RWPE1 (cell line): ENCODE data around the gene FAM107B.

ENCODE experiments used
- CTCF ChIA-PET: fragments of 350-600 bp; sonication (Branson Sonifier 250); formaldehyde crosslinking; extraction: SDS; loops from one replicate; lab custom pipeline; 2021; lab: Yijun Ruan, JAX
- POLR2A ChIA-PET: fragments of 400-600 bp; formaldehyde crosslinking; extraction: SDS; loops from one replicate; lab custom pipeline; 2020; ENCODE audit warnings: antibody characterized with exemption; ENCODE audit not compliant: low non-redundant PET; lab: Yijun Ruan, JAX
- DNase-seq: peaks from one replicate; pipeline ENCODE4 v3.0.0; 2012; ENCODE audit warnings: low spot score
- H3K27ac ChIP-seq: fragments of 450-650 bp; 2 replicates; pipeline ENCODE4 v1.5.1; 2017
- TF ChIP-seq, protein P1 (sequence below): fragments of 450-650 bp; conservative IDR thresholded peaks from 2 replicates; pipeline ENCODE4 v1.5.1; 2017; ENCODE audit warnings: low read depth, mild to moderate bottlenecking

Gene FAM107B

DNA sequence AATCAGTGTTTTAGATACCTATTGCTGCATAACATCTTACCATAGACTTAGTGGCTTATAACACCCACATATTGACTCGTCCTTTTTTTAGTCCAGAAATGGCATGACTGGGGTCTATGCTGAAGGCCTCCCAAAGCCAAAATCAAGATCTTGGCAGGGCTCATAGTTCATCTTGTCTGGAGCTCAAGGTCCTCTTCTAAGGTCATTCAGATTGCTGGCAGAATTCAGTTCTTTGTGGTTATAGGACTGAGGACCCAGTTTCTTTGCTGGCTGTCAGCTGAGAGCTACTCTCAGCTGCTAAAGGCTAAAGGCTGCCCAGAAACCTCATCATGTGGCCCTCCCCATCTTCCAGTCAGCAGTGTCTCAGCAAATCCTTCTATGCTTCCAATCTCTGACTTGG, 165.5 kb downstream of the FAM107B start:
- ChIA-PET CTCF (no interaction called here), POLR2A (no interaction called here)
- TF ChIP-seq, protein P1, sequence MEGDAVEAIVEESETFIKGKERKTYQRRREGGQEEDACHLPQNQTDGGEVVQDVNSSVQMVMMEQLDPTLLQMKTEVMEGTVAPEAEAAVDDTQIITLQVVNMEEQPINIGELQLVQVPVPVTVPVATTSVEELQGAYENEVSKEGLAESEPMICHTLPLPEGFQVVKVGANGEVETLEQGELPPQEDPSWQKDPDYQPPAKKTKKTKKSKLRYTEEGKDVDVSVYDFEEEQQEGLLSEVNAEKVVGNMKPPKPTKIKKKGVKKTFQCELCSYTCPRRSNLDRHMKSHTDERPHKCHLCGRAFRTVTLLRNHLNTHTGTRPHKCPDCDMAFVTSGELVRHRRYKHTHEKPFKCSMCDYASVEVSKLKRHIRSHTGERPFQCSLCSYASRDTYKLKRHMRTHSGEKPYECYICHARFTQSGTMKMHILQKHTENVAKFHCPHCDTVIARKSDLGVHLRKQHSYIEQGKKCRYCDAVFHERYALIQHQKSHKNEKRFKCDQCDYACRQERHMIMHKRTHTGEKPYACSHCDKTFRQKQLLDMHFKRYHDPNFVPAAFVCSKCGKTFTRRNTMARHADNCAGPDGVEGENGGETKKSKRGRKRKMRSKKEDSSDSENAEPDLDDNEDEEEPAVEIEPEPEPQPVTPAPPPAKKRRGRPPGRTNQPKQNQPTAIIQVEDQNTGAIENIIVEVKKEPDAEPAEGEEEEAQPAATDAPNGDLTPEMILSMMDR = no peak
- DNase-seq = no peak
- no peak overlapping the region for H3K27ac ChIP-seq

DNA sequence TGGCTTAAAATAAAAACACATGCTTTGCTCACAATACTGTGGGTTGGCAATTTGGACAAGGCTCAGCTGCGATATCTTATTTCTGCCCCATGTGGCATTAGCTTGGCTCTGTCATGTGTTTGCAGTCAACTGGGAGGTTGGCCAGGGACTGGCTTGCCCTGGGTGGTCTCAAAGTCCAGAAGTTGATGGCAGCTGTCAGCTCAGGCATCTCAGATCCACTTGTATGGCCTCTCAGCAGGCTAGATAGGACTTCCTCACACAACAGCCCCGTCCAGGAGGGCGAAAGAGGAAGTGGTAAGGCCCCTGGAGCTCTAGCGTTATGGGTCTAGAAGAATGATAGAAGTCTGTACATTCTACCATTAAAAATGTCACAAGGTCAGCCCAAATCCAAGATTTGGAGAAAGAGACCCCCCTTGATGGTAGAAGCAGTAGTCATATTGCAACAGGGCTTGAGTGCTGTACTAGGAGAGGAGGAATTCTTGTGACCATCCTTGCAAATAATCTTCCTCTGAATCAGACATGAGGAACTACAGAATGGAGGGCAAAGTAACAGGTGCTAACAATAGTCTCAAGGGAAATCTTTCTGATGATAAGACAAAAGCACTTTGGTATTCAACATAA, 166.2 kb downstream of the FAM107B start:
- TF ChIP-seq, protein P1 = no peak
- ChIA-PET POLR2A (no interaction called here), CTCF (interaction anchor here (0.5 to 1.1 kb wide), 2 partner anchors 23 to 38 kb away, joined by 4 read pairs; no protein-coding TSS in a partner anchor)
- no peak overlapping the region for H3K27ac ChIP-seq
- no peak for DNase-seq

DNA sequence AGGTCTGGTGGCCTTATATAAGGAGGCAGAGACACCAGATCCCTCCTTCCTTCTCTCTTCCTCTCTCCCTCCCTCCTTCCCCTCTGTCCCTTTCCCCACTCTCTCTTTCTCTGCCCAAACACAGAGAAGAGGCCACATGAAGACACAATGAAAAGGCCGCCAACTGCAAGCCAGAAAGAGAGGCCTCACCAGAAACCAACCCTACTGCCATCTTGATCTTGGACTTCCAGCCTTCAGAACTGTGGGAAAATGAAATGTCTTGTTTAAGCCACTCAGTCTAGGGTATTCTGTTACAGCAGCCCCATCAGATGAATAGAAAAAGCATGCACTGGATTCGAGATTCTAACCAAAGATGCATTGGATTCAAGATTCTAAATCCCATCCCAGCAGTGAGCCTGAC, 168.1 kb downstream of the FAM107B start:
- no peak overlapping the region for H3K27ac ChIP-seq
- DNase-seq = no peak
- POLR2A ChIA-PET = no interaction called here
- CTCF ChIA-PET = no interaction called here
- TF ChIP-seq, protein P1 = no peak

GRCh38 chr10:14605231-14605925, 169.3 kb downstream of the FAM107B start:
- CTCF ChIA-PET = interaction anchor here (0.6 to 0.9 kb wide), 2 partner anchors 67 to 68 kb away, joined by 3 read pairs; no protein-coding TSS in a partner anchor
- POLR2A ChIA-PET = no interaction called here

GRCh38 chr10:14604181-14605142, 170.2 kb downstream of the FAM107B start:
- H3K27ac ChIP-seq = peak overlapping the region; percentile 31; the same call in 1 of the 2 replicates
- DNase-seq = peak; percentile 65
- TF ChIP-seq, protein P1 = no peak
- ChIA-PET POLR2A (no interaction called here), CTCF (interaction anchor here (0.6 to 0.9 kb wide), 2 partner anchors 67 to 68 kb away, joined by 3 read pairs; no protein-coding TSS in a partner anchor)

More at GRCh38 chr10:14605231-14605925, 169.3 kb downstream of the FAM107B start:
- H3K27ac ChIP-seq = no peak overlapping the region
- peak; percentile 41 for DNase-seq
- TF ChIP-seq, protein P1 = no peak

GRCh38 chr10:14603534-14604102, 171.1 kb downstream of the FAM107B start:
- POLR2A ChIA-PET = no interaction called here
- CTCF ChIA-PET = no interaction called here
- TF ChIP-seq, protein P1 = no peak
- DNase-seq = no peak
- H3K27ac ChIP-seq = peak overlapping the region; percentile 31; the same call in 1 of the 2 replicates
